Right lobe of liver (tissue), 6 donors: ENCODE measurements around the gene LINC01488. TPM values are rescaled to one million over a fixed set of nuclear protein-coding genes. Genes with fewer than 3 reads are reported as not detected.

ENCODE experiments used
- ATAC-seq, 4 donors: fragments of 200-7000 bp; cut with Tn5 transposase; one replicate each; pipeline ENCODE4 v1.9.1; 2020; ENCODE audit warnings: mild to moderate bottlenecking in 4 of 4, moderate library complexity in 4 of 4
- DNase-seq, 3 donors: peaks; one replicate each; pipeline ENCODE4 v3.0.0-alpha.2; 2020
- H3K27ac ChIP-seq, 3 donors: fragments of 200-600 bp; one replicate each; pipeline ENCODE4 v1.8.0; 2022
- H3K27me3 ChIP-seq, 2 donors: fragments of 200-600 bp; one replicate each; pipeline ENCODE4 v1.8.0; 2022
- H3K36me3 ChIP-seq, 4 donors: fragments of 200-600 bp; sonication (generic) in 1 of 4; one replicate each; pipeline versions ENCODE4 v1.5.1 to v1.8.0; 2017 to 2022; ENCODE audit warnings: control low read depth in 1 of 4
- H3K4me1 ChIP-seq, 4 donors: fragments of 200-600 bp; sonication (generic) in 1 of 4; one replicate each; pipeline versions ENCODE4 v1.5.1 to v1.8.0; 2017 to 2022; ENCODE audit warnings: control low read depth in 1 of 4
- H3K4me3 ChIP-seq, 3 donors: fragments of 200-600 bp; one replicate each; pipeline ENCODE4 v1.8.0; 2022
- H3K9me3 ChIP-seq, 4 donors: fragments of 200-600 bp; sonication (generic) in 1 of 4; one replicate each; pipeline versions ENCODE4 v1.5.1 to v1.8.0; 2017 to 2022; ENCODE audit warnings: control low read depth in 1 of 4
- CTCF ChIP-seq, 4 donors: fragments of 200-600 bp in 3 of 4; fragments of 450-650 bp in 1 of 4; IDR thresholded peaks; one replicate each; pipeline versions ENCODE4 v1.5.1 to v1.8.0; 2016 to 2022; ENCODE audit warnings: antibody characterized with exemption in 4 of 4, mild to moderate bottlenecking in 2 of 4
- POLR2A ChIP-seq: fragments of 450-650 bp; IDR thresholded peaks from one replicate; pipeline ENCODE4 v1.6.1; 2017; ENCODE audit warnings: antibody characterized with exemption, mild to moderate bottlenecking
- WGBS: methylation state at CpG from one replicate; pipeline ENCODE4 v1.1.6; 2018; ENCODE audit warnings: low coverage, low lambda C conversion rate; ENCODE audit not compliant: insufficient coverage; ENCODE audit errors: missing lambda C conversion rate; 5-methylcytosine and 5-hydroxymethylcytosine counted together
- intact Hi-C, 2 donors: fragments of 100-400 bp; cut with DNase I; formaldehyde crosslinking; loops; one replicate each; pipeline versions ENCODE4 v1.11.2 to v1.14.1; 2022
- total RNA-seq, 6 experiments: library from RNA; depleted of rRNA in 2 of 6; stranded (reverse); fragments of >200 nt in 2 of 6; fragmentation: NEBNext Ultra II Directional in 3 of 6; extraction: Animal tissue kit (Norgen Biotek cat#: 25700) in 3 of 6; gene quantifications; one replicate each; pipeline versions ENCODE4 v1.1.0 to v1.2.4, GENCODE V29; 2016 to 2023
- donor health status: DM: no; HTN: yes; CAD: no.
- donor health status: DM: no; HTN: no; CAD: no.
- donor health status: DM: no; HTN: no; CAD: no.
- donor health status: DM: no; HTN: yes; CAD: no.
- donor health status: DM: no; HTN: yes; CAD: no.

Gene LINC01488
- total RNA-seq, 6 experiments from 2014 or later = 0.63 to 22.9 (median 1.1) TPM; not detected in 1

GRCh38 chr11:69455969-69456368 lies 25.5 kb upstream of the LINC01488 start:
- peaks cover 0 to 4% (median 0%) of the 10 kb centered on the region in 4 donors for H3K9me3 ChIP-seq
- no peaks in the 10 kb centered on the region for H3K36me3 ChIP-seq
- DNase-seq (peak in 1 of 3 donors; percentile 13), ATAC-seq (no peak)
- TF ChIP-seq CTCF (IDR thresholded peaks at IDR 0.05) = no peak
- no CpG with 5 or more reads among the region's 4 CpGs for WGBS
- H3K27me3 ChIP-seq = no peaks in the 10 kb centered on the region
- no peak overlapping the region for H3K4me3 ChIP-seq
- intact Hi-C loops = no loop called here
- H3K4me1 ChIP-seq = no peaks in the 10 kb centered on the region
- H3K27ac ChIP-seq = no peak overlapping the region

GRCh38 chr11:69456712-69457111 lies 24.8 kb upstream of the LINC01488 start:
- DNase-seq (peak in 1 of 3 donors; percentile 16), ATAC-seq (no peak)
- intact Hi-C loops = no loop called here
- H3K36me3 ChIP-seq = no peaks in the 10 kb centered on the region
- no peaks in the 10 kb centered on the region for H3K27me3 ChIP-seq
- no peak overlapping the region for H3K4me3 ChIP-seq
- 100% methylated on average over 2 of the region's 4 CpGs for WGBS
- no peak overlapping the region for H3K27ac ChIP-seq
- H3K4me1 ChIP-seq = no peaks in the 10 kb centered on the region
- H3K9me3 ChIP-seq = peaks cover 0 to 4% (median 0%) of the 10 kb centered on the region in 4 donors
- TF ChIP-seq CTCF (IDR thresholded peaks at IDR 0.05) (no peak), POLR2A (no peak)

- WGBS = no CpG with 5 or more reads among the region's 1 CpG
- Histone ChIP-seq H3K4me1 (no peaks in the 10 kb centered on the region), H3K4me3 (no peak overlapping the region), H3K36me3 (no peaks in the 10 kb centered on the region), H3K9me3 (peaks cover 0 to 4% (median 0%) of the 10 kb centered on the region in 4 donors), H3K27me3 (no peaks in the 10 kb centered on the region), H3K27ac (no peak overlapping the region)
- DNase-seq (no peak), ATAC-seq (no peak)
- TF ChIP-seq CTCF (IDR thresholded peaks at IDR 0.05) (no peak), POLR2A (no peak)
- intact Hi-C loops = no loop called here
Measured at GRCh38 chr11:69459848-69460539, 21.5 kb upstream of the LINC01488 start.

DNA sequence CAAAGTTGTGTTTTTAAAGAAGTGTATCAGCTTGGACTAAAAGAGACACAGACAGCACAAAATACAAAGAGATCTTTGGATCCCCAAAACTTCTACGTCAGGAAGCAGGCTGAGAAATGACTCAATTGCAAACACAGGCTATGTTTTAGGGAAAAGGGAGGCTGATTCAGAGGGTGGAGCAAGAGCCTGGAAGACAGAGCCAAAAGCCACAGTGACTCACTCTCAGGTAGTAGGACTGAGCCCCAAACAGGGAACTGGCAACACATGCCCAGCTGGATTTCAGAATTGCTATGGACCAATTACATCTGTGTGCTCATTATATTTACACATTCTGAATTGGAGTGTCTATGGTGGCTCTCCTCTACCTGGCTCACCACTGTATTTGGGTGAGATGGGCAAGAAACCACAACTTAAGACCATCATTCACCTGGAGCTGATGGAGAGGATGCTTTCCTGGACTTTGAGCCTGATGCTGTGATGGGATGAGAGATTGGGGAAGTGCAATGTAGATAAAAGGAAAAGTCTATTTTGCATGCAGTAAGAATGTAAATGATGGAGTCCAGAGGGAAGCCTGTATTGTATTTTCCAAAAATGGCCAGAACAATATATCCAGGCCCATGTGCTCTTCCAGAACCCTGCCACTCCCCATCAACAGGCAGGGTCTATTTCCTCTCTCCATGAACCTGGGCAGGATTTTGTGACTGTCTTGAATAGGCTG lies 20.8 kb upstream of the LINC01488 start:
- ATAC-seq = peak in 1 of 4 donors; percentile 70
- 38% methylated on average over 1 of the region's 1 CpG for WGBS

More for the DNA sequence above, 20.8 kb upstream of the LINC01488 start:
- H3K27ac ChIP-seq = no peak overlapping the region
- H3K27me3 ChIP-seq = no peaks in the 10 kb centered on the region
- TF ChIP-seq POLR2A (no peak), CTCF (IDR thresholded peaks at IDR 0.05) (no peak)
- intact Hi-C loops = no loop called here
- H3K9me3 ChIP-seq = peaks cover 0 to 4% (median 0%) of the 10 kb centered on the region in 4 donors
- DNase-seq = no peak
- no peaks in the 10 kb centered on the region for H3K36me3 ChIP-seq
- no peak overlapping the region for H3K4me3 ChIP-seq
- H3K4me1 ChIP-seq = no peaks in the 10 kb centered on the region
